ENCODE results near the gene PLXNA1.

DNA sequence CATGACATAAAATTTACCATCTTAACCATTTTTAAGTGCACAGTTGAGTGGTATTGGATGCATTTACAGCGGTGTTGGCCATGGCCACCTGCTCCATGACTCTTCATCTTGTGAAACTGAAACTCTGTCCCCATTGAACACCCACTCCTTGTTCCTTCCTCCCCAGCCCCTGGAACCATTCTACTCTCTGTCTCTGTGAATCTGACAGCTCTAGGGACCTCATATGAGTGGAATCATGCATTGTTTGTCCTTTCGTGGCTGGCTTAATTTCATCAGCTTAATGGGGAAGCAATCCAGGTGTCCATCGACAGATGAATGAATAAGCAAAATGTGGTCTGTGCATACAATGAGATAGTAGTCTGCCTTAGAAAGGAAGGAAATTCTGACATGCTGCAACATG, 42.5 kb downstream of the PLXNA1 start:
- TF ChIP-seq, protein P1, sequence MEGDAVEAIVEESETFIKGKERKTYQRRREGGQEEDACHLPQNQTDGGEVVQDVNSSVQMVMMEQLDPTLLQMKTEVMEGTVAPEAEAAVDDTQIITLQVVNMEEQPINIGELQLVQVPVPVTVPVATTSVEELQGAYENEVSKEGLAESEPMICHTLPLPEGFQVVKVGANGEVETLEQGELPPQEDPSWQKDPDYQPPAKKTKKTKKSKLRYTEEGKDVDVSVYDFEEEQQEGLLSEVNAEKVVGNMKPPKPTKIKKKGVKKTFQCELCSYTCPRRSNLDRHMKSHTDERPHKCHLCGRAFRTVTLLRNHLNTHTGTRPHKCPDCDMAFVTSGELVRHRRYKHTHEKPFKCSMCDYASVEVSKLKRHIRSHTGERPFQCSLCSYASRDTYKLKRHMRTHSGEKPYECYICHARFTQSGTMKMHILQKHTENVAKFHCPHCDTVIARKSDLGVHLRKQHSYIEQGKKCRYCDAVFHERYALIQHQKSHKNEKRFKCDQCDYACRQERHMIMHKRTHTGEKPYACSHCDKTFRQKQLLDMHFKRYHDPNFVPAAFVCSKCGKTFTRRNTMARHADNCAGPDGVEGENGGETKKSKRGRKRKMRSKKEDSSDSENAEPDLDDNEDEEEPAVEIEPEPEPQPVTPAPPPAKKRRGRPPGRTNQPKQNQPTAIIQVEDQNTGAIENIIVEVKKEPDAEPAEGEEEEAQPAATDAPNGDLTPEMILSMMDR (IDR thresholded peaks at IDR 0.05 in 2 of 3, conservative IDR thresholded peaks at IDR 0.05 in 1 of 3; ENCODE audit: control insufficient read depth in 2 of 3, extremely low read depth in 1 of 3, insufficient read depth in 1 of 3, low read depth in 3 of 3, low read length in 3 of 3) = no peak
- TF ChIP-seq TARDBP (IDR thresholded peaks at IDR 0.05; ENCODE audit: borderline replicate concordance) = no peak
- TF ChIP-seq RCOR1 (conservative IDR thresholded peaks at IDR 0.05; ENCODE audit: low read depth, low read length) = no peak
- TF ChIP-seq POLR2AphosphoS5 (IDR thresholded peaks at IDR 0.05; ENCODE audit: low read length) = no peak
- TF ChIP-seq MTA3 (IDR thresholded peaks at IDR 0.05; ENCODE audit: borderline replicate concordance, low read length) = no peak
- TF ChIP-seq EP300 (IDR thresholded peaks at IDR 0.05; ENCODE audit: borderline replicate concordance in 1 of 2, control insufficient read depth in 1 of 2, low read depth in 2 of 2, low read length in 2 of 2) = no peak
- no peak for TF ChIP-seq BHLHE40 (IDR thresholded peaks at IDR 0.05; ENCODE audit: borderline replicate concordance in 1 of 2, low read depth in 2 of 2, low read length in 1 of 2)
- TF ChIP-seq, protein P2, sequence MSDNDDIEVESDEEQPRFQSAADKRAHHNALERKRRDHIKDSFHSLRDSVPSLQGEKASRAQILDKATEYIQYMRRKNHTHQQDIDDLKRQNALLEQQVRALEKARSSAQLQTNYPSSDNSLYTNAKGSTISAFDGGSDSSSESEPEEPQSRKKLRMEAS (IDR thresholded peaks at IDR 0.05; ENCODE audit: low read depth, low read length) = no peak
